Measurements from ENCODE around the gene BCAM.

GRCh38 chr19:44767295-44768180, 41.4 kb upstream of the BCAM start:
- TF ChIP-seq CTCF (IDR thresholded peaks at IDR 0.05) (no peak), POLR2A (IDR thresholded peaks at IDR 0.05) (no peak)
